ENCODE results near the gene SSR2. TPM values are rescaled to one million over a fixed set of nuclear protein-coding genes. Genes with fewer than 3 reads are reported as not detected.
"Not testable (repeated sequence)": the region's sequence is repeated elsewhere in the genome, so short reads cannot be mapped to it uniquely, and the experiment has no call there.

SSR2 gene
- total RNA-seq, 2 experiments from 2014 or later: 147 to 153 TPM

GRCh38 chr1:156045076-156045475 lies 24.3 kb upstream of the SSR2 start:
- Histone ChIP-seq H3K9me3 (ENCODE audit: low read length) (no peaks in the 10 kb centered on the region), H2AFZ (ENCODE audit: low read length) (no peak overlapping the region), H3K4me3 (ENCODE audit: low read depth, low read length, poor library complexity, severe bottlenecking) (no peak overlapping the region), H3K9me2 (ENCODE audit: insufficient read depth, low read length) (no peaks in the 10 kb centered on the region), H3K4me1 (ENCODE audit: insufficient read depth, low read length, poor library complexity, severe bottlenecking) (no peaks in the 10 kb centered on the region), H3K36me3 (ENCODE audit: insufficient read depth, low read length) (peaks cover 55% of the 10 kb centered on the region), H3K79me2 (ENCODE audit: insufficient read depth, low read depth, low read length) (no peaks in the 10 kb centered on the region), H3K4me2 (ENCODE audit: low read length) (no peak overlapping the region), H4K20me1 (ENCODE audit: insufficient read depth, low read length) (no peaks in the 10 kb centered on the region), H3K27ac (ENCODE audit: low read depth, low read length, poor library complexity, severe bottlenecking) (no peak overlapping the region)
- BruUV-seq (replicated peaks): no TSS peak
- intact Hi-C loops (cut with micrococcal nuclease; ENCODE audit: unreplicated experiment): no loop called here
- no peak for DNase-seq (ENCODE audit: low spot score)
- CTCF ChIA-PET (ENCODE audit: unreplicated experiment): interaction anchor here (0.6 kb wide), 1 partner anchor 8 kb away, joined by 6 read pairs; the partner anchor contains the start of gene UBQLN4
- TF ChIP-seq CTCF (conservative IDR thresholded peaks at IDR 0.05; ENCODE audit: low read length) (no peak), EZH2phosphoT487 (IDR thresholded peaks at IDR 0.05; ENCODE audit: borderline replicate concordance, low read depth, low read length) (no peak)
- POLR2A ChIA-PET: interaction anchor here (0.6 kb wide), 1 partner anchor 125 kb away, joined by 5 read pairs; no protein-coding TSS in a partner anchor

DNA sequence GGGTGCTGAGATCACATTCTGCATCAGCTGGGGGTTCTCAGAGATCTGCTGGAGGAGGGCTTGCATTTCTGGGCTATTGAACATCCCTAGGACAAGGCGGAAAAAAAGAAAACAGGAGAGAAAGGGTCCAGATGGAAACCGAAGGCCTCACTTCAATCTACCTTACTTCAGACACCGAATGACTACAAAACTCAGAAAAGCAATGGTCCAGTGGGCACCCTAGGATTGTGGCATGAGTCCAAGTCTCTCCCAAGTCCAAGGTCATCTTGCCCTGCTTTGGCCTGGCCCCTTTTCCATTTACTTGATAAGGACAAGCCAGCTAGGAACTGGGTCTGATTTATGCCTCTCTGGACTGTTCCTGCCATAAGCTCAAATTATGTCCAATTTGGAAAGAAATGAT lies 22.1 kb upstream of the SSR2 start:
- no peaks in the 10 kb centered on the region for H3K9me2 ChIP-seq (ENCODE audit: insufficient read depth, low read length)
- H3K36me3 ChIP-seq (ENCODE audit: insufficient read depth, low read length): peaks cover 42% of the 10 kb centered on the region
- H3K27ac ChIP-seq (ENCODE audit: low read depth, low read length, poor library complexity, severe bottlenecking): no peak overlapping the region
- H2AFZ ChIP-seq (ENCODE audit: low read length): no peak overlapping the region
- no peak for DNase-seq (ENCODE audit: low spot score)
- no peak overlapping the region for H3K4me3 ChIP-seq (ENCODE audit: low read depth, low read length, poor library complexity, severe bottlenecking)
- no peaks in the 10 kb centered on the region for H3K9me3 ChIP-seq (ENCODE audit: low read length)
- ChIA-PET CTCF (ENCODE audit: unreplicated experiment) (no interaction called here), POLR2A (no interaction called here)
- no peaks in the 10 kb centered on the region for H3K79me2 ChIP-seq (ENCODE audit: insufficient read depth, low read depth, low read length)
- BruUV-seq (replicated peaks): no TSS peak
- intact Hi-C loops (cut with micrococcal nuclease; ENCODE audit: unreplicated experiment): no loop called here
- no peak overlapping the region for H3K4me2 ChIP-seq (ENCODE audit: low read length)
- TF ChIP-seq EZH2phosphoT487 (IDR thresholded peaks at IDR 0.05; ENCODE audit: borderline replicate concordance, low read depth, low read length) (no peak), CTCF (conservative IDR thresholded peaks at IDR 0.05; ENCODE audit: low read length) (no peak)
- no peaks in the 10 kb centered on the region for H4K20me1 ChIP-seq (ENCODE audit: insufficient read depth, low read length)
- H3K4me1 ChIP-seq (ENCODE audit: insufficient read depth, low read length, poor library complexity, severe bottlenecking): no peaks in the 10 kb centered on the region

- H3K27ac ChIP-seq (ENCODE audit: low read depth, low read length, poor library complexity, severe bottlenecking); H3K4me2 ChIP-seq (ENCODE audit: low read length); intact Hi-C loops (cut with micrococcal nuclease; ENCODE audit: unreplicated experiment); H4K20me1 ChIP-seq (ENCODE audit: insufficient read depth, low read length); CTCF ChIA-PET (ENCODE audit: unreplicated experiment); H3K9me3 ChIP-seq (ENCODE audit: low read length); H3K9me2 ChIP-seq (ENCODE audit: insufficient read depth, low read length); DNase-seq (ENCODE audit: low spot score); H3K4me3 ChIP-seq (ENCODE audit: low read depth, low read length, poor library complexity, severe bottlenecking); H3K79me2 ChIP-seq (ENCODE audit: insufficient read depth, low read depth, low read length); H2AFZ ChIP-seq (ENCODE audit: low read length); H3K4me1 ChIP-seq (ENCODE audit: insufficient read depth, low read length, poor library complexity, severe bottlenecking); H3K36me3 ChIP-seq (ENCODE audit: insufficient read depth, low read length); BruUV-seq (replicated peaks); POLR2A ChIA-PET: not testable (repeated sequence)
Measured at GRCh38 chr1:156034991-156035390, 14.2 kb upstream of the SSR2 start.

Data from OCI-LY7 (cell line).